HG03432 (cell line): ENCODE data around the gene FAM110D.

Experiments used
- ATAC-seq: cut with Tn5 transposase; IDR thresholded peaks from one replicate; pipeline ENCODE4 v1.9.1; 2021; ENCODE audit warnings: mild to moderate bottlenecking, moderate library complexity; ENCODE audit not compliant: unreplicated experiment

Gene FAM110D

DNA sequence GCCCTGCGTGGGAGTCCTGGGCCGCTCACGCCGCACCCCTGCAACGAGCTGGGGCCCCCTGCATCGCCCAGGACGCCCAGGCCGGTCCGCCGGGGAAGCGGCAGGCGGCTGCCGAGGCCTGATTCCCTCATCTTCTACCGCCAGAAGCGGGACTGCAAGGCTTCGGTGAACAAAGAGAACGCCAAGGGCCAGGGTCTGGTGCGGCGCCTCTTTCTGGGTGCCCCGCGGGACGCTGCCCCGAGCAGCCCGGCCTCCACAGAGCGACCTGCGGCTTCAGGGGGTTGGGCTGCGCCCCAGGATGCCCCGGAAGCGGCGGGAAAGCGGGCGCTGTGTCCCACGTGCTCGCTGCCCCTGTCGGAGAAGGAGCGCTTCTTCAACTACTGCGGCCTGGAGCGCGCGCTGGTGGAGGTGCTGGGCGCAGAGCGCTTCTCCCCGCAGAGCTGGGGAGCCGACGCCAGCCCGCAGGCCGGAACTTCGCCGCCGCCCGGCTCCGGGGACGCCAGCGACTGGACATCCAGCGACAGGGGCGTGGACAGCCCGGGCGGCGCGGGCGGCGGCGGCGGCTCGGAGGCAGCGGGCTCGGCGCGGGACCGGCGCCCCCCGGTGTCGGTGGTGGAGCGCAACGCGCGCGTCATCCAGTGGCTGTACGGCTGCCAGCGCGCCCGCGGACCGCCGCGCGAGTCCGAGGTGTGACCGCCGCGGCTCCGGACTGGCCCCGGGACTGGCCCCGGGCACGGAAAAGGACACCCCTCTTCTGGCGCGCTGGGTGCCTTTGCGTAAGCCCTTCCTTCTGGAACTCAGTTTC is 2.7 kb downstream of the FAM110D start:
- no peak for ATAC-seq

DNA sequence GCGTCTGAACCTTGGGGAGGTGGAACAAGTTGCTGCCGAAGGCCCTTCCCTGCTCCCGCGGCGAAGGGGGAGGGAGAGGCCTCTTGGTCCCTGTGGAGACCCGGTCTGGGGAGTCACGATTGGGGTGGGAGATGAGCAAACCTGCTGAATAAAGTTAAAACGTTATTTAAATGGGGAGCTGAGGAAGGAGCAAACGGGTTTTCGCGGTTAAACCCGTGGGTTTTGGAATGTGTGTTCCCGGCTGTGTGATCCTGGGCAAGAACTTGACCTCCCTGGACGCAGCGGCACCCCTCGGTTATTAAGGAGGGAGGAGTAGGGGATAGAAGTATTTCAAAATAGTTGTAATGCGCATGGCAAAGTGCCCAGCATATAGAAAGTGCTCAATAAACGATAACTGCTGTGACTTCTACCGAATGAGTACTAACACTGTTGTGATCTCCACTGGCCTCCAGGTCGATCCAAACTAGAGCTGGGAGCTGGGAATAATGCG is 3.4 kb downstream of the FAM110D start:
- ATAC-seq: no peak

DNA sequence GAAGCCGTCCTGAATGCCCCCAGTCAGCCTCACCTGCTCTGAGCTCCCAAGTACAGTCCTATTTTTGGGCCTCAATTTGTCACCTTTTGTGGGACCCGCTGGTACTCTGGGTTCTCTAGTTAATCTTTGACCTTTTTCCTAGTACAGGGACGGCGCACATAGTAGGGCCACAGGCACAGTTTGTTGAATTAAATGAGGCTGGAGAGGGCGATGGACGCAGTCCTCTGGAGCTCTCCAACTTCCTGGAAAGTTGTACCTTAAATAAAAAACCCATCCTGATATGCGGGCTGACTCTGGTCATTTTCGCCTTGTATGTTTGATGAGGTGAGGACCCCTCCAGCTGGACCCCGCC is 4.8 kb downstream of the FAM110D start:
- no peak for ATAC-seq

DNA sequence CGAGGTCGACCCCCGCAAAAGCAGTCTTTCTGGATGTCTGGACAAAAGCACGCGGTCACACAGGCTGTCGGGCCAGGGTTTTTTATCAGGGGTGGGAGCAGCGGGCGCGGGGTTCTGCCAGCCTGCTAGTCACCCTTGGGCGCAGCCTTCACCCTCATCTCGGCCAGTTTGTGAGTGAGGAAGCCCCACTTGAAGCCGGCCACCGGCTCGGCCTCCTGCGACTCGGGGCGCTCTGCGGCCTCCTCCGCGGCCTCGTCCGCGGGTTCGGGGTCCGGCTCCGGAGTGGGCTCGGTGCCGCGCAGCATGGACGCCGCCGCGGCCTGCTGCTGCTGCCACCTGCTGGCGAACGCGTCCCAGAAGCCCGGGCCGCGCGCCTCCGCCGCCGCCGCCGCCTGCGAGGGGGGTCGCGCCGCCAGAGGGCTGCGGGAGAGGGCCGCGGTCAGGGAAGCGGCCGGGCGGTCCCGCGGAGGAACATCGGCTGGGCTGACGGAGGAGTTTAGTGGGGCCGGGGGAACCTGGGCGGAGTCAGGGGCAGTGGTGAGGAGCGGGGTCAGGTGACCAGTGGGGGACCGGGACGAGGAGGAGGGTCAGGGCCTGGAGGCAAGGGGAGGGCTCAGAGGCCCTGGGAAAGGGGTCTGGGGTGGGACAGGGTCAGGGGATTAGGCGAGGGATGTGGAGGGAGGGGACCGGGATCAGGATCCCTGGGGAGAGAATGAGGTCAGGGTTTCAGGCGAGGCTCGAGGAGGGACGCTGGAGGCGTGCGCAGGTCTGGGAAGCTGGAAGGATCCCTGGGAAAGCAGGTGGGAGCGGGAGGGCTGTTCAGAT is 5.4 kb downstream of the FAM110D start:
- no peak for ATAC-seq

DNA sequence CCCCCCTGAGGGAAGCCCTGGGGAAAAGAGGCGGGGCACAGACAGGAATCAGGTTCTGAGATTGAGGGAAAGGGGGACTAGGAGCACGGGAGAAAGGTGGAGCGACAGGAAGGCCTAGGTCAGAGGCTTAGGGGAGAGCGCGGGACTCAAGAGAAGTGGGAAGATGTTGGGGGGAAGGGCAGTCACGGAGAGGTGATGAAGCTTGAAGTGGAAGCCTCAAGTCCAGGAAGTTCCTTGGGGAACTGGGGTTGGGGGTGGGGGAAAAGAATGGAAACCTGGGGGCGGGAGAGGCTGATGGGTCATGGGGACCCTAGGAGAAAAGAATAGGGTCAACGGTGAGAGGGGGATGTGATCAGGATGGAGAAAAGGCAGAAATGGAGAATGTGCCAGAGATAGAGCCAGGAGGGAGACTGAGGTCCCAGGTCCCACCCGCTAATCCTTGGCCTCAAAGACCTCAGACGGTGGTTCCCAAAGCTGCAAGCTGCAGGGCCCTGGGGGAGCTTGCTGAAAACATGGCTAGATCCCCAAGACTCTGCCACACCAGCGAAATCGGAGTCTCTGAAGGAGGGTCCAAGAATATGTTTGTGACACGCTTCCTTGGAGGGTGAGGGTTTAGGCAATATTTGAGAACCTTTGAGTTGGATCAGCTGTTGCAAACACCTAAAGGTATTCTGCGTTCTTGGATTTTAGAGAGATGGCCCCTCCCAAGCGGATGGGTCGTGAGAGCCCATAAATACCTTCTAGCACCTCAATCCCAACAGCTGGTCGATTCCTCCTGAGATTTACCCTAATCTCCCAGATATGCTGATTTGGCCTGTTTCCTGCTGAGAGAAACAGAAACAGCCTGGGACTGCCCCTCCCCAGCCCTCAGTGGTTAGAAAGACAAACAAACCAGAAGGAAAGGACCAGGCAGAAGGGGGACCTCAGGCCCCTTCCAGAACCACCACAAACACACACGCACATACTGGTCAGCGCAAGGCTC is 6.3 kb downstream of the FAM110D start:
- no peak for ATAC-seq

- ATAC-seq: no peak
Measured at GRCh38 chr1:26166719-26167281, 7.9 kb downstream of the FAM110D start.

- ATAC-seq: no peak
Measured at GRCh38 chr1:26168410-26169197, 9.7 kb downstream of the FAM110D start, which contains the start of gene C1orf232. Gene C1orf232, minus strand, starts transcription at chr1:26168963. Its CDS starts 464 bp downstream, at chr1:26168499.

DNA sequence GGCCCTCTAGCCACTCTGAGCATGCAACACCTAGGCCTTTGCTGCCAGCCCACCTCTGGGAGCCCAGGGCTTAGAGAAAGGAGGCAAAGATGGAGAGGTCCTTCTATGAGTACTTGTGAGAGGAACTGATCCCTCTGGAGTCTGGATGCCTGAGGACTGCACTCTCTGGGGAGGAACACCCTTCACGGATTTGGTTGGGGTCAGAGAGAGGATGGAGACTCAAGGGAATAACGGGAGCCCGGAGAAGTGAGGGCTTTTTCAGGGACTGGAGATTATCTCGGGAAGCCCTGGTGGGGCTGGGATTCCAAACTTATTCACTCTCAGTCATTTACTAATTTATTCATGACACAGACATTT is 10.3 kb downstream of the FAM110D start:
- no peak for ATAC-seq

- peak; percentile 93 for ATAC-seq
Measured at GRCh38 chr1:26169669-26170471, 11.0 kb downstream of the FAM110D start, which contains the start of gene ZNF593. Gene ZNF593, plus strand, starts transcription at chr1:26169908. Its CDS starts 76 bp downstream, at chr1:26169984.

- ATAC-seq: no peak
Measured at GRCh38 chr1:26170472-26170821, 11.6 kb downstream of the FAM110D start.

DNA sequence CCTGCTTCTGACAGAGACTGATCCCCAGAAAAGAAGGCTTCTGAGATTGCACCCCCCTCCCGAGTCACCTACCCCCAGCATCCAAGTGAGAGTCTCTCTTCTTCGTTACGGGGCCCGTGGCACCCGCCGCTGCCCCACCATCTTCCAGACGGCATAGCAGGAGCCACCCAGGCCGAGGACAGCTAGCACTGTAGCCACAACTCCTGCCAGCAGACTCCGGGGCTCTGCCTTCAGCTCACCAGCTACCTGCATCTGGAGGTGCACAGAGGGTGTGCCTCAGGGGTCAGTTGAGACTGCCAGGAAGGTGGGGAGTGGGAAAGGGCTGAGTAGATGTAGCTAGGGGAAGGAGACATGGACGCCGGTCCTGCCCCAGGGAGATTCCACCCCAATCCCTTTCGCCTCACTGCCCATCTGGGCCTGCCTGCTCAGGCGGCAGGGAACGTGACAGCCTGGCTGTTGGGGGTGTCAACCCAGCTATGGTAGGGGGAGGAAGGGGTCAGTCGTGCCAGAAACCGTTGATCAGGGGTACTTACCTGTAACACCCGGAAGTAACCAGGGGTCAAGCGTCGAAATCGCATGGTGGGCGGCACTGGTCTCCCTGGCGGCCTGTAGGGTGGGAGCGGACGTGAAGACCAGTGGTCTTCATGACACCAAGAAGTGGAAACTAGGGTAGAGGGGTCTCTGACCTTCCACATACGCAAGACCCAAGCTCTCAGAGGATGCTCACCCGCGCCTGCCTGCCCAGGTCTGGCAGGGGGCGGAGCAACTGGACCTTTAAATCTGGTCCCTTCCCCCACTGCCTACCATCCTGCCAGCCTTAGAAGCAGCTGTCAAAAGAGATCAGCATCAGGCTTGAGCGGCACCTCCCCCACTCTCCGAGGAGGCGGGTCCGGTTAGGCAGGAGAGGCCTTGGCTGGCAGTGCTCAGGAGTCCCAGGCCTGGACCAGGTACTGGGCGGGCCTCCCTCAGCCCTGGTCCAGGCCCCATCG is 12.5 kb downstream of the FAM110D start, which contains the start of gene ZNF593OS:
Gene ZNF593OS, minus strand, starts transcription at position 749 of the 989 bp plus-strand sequence. Its CDS starts 171 bp downstream, at position 578.
- ATAC-seq: no peak

GRCh38 chr1:26175346-26175745 is 16.5 kb downstream of the FAM110D start:
- ATAC-seq: no peak

GRCh38 chr1:26177182-26177684 is 18.4 kb downstream of the FAM110D start, which contains the start of gene CNKSR1:
Gene CNKSR1, plus strand, starts transcription at chr1:26177491. Its CDS starts 57 bp downstream, at chr1:26177548.
- no peak for ATAC-seq

- no peak for ATAC-seq
Measured at GRCh38 chr1:26180010-26180506, 21.2 kb downstream of the FAM110D start.

DNA sequence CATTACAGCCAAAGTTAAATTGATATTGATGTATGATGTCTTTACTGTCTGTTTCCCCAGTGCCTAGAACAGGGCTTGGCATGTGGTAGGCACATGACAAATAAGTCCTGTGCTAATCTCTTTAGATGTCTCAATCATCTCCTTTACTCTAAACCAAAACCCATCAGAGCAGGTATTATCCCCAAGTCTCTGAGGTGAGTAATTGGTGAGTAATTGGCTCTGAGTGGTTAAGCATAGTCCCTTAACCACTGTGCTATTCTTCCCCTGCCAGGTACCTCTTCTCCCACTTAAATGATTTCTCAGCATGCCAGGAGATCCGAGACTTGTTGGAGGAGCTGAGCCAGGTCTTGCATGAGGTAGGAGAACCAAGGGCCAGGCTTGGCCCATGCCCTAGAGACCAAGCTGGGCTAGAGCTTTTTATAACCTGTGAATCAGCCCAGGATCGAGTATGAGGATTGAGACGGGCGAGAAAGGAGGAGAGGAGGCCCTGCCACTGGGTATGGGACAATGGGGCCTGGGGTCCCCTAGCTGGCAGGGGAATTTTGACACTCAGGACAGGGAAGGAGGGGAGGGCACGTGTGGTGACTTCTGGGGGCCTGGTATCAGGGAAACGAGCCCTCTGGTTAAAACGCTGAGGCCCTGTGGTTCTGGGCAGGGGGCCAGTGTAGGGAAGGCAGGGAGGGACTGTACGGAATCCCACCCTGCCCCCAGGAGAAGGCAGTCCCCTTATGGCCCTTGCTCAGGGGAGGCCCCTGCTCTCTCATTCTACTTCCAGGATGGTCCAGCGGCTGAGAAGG is 22.9 kb downstream of the FAM110D start:
- no peak for ATAC-seq

DNA sequence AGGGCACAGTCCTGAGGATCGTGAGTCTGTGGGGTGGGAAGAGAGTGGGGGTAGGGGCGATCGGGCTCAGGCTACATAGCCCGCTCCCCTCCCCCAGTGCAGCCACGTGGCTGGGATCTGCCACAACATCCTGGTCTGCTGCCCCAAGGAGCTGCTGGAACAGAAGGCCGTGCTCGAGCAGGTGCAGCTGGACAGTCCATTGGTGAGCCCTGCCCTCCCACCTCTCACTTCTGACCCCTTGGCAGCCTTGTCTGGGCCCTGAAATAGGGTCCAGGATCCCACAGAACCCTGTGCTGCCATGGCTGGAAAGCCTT is 23.5 kb downstream of the FAM110D start:
- ATAC-seq: no peak
